ENCODE results near the gene TNFRSF1B.

Gene TNFRSF1B

DNA sequence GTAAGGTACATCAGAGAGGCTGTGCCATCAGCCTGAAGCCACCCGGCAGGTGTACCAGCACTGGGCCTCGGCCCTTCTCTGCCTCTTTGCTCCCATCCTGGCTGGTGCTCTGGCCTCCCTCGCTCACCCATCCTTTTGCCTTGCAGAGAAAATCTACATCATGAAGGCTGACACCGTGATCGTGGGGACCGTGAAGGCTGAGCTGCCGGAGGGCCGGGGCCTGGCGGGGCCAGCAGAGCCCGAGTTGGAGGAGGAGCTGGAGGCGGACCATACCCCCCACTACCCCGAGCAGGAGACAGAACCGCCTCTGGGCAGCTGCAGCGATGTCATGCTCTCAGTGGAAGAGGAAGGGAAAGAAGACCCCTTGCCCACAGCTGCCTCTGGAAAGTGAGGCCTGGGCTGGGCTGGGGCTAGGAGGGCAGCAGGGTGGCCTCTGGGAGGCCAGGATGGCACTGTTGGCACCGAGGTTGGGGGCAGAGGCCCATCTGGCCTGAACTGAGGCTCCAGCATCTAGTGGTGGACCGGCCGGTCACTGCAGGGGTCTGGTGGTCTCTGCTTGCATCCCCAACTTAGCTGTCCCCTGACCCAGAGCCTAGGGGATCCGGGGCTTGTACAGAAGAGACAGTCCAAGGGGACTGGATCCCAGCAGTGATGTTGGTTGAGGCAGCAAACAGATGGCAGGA, 24.5 kb upstream of the TNFRSF1B start:
- no peak for DNase-seq

DNA sequence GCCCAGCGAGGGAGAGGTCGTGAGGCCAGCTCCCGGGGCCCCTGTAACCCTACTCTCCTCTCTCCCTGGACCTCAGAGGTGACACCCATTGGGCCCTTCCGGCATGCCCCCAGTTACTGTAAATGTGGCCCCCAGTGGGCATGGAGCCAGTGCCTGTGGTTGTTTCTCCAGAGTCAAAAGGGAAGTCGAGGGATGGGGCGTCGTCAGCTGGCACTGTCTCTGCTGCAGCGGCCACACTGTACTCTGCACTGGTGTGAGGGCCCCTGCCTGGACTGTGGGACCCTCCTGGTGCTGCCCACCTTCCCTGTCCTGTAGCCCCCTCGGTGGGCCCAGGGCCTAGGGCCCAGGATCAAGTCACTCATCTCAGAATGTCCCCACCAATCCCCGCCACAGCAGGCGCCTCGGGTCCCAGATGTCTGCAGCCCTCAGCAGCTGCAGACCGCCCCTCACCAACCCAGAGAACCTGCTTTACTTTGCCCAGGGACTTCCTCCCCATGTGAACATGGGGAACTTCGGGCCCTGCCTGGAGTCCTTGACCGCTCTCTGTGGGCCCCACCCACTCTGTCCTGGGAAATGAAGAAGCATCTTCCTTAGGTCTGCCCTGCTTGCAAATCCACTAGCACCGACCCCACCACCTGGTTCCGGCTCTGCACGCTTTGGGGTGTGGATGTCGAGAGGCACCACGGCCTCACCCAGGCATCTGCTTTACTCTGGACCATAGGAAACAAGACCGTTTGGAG, 23.7 kb upstream of the TNFRSF1B start:
- no peak for DNase-seq

DNA sequence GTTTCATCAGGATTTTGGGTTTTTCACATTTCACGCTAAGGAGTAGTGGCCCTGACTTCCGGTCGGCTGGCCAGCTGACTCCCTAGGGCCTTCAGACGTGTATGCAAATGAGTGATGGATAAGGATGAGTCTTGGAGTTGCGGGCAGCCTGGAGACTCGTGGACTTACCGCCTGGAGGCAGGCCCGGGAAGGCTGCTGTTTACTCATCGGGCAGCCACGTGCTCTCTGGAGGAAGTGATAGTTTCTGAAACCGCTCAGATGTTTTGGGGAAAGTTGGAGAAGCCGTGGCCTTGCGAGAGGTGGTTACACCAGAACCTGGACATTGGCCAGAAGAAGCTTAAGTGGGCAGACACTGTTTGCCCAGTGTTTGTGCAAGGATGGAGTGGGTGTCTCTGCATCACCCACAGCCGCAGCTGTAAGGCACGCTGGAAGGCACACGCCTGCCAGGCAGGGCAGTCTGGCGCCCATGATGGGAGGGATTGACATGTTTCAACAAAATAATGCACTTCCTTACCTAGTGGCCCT, 23.1 kb upstream of the TNFRSF1B start:
- DNase-seq = peak; percentile 93

DNA sequence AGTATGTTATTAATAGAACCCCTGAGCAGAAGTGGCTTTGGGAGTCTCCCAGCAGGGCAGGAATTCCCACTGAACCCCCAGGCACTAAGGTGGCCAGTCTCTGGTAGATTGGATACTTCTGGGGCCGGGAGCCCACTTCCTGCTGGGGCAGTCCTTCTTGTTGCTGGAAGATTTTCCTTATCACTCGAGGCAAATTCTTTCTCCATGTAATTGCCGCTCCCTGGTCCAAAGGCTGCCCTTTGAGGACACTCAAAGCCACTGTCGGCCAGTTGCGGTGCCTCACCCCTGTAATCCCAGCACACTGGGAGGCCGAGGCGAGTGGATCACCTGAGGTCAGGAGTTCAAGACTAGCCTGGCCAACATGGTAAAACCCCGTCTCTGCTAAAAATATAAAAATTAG, 22.6 kb upstream of the TNFRSF1B start:
- no peak for DNase-seq

DNA sequence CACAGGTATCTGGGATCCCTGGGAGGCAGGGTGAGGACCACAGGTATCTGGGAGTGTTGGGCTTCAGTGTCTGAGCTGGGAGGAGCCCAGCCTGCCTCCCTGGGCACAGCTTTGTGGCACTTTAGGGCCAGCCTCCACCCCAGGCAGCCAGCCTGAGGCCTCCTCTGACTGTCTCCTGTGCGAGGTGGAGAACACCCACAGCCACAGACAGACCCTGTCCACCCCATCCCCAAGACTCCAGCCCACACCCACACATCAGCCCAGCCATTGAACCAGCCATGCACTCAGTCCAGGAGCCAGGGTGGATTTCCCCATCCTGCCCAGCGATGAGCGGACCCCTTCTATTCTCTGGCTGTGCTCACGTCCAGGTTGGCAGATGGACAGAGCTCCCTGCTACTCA, 21.8 kb upstream of the TNFRSF1B start:
- no peak for DNase-seq

DNA sequence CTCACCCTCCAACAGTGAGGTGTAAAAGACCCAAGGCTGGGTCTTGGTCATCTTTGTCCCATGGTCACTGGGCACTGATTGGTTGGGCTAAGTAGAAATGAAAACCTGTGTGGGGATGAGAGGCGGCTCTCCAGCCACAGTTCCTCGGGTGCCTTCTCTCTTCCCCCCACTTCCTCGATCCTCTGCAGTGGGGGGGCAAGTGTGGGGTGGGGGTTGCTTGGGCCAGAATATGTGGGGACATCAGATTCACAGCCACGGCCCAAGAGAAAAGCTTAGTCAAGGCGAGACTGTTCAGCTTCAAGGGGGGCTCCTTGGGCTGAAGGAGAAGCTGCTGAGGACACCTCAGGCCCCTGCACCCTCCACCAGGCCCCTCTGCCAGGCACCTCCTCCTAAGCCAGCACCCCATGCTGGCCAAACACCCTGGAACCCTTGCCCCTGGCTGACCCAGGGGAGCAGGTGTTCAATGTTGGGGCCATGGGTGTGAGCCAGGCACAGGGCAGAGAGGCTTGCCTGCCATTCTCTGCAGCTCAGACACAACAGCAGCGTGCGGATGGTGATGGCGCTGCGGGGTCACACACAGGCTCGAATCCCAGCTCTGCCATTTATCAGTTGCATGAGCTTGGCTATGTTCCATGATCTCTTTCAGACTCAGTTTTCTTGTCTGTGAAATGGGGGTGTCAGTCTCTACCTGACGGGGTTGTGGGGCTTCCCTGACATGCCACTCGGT, 21.0 kb upstream of the TNFRSF1B start:
- DNase-seq = no peak

DNA sequence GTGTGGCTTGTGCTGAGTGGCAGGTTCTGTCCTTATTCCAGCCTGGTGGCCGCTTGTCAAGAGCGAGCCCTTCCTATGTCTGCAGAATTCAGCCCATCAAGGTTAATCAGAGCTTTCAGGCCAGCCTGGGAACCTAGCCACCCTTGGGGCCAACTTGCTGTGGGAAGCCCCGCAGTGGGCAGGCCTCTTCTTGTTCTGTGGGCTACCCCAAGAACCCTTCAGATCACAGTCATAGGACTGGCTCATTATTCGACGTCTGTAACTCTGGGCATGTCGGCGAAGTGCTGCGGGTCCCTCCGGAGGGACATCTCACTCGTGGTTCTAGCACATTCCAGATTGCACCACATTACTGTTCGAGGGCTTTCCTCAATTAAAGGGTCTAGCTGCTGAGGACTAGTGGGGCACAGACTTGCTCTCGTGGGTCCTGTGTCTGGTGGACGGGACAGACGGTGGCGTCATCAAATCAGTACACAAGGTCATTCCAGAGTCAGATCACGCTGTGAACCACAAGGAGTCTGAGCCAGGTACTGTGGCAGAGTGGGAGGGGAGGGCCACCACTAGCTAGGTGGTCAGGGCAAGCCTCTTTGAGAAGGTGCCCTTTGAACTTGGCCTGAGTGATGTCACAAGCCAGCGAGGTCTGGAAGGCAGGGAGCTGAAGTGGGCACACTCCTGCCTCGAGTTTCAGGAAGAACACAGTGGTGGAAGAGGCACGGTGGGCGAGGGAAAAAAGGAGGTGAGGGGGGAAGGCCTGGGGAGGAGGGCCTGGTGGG, 20.3 kb upstream of the TNFRSF1B start:
- peak; percentile 19 for DNase-seq

DNA sequence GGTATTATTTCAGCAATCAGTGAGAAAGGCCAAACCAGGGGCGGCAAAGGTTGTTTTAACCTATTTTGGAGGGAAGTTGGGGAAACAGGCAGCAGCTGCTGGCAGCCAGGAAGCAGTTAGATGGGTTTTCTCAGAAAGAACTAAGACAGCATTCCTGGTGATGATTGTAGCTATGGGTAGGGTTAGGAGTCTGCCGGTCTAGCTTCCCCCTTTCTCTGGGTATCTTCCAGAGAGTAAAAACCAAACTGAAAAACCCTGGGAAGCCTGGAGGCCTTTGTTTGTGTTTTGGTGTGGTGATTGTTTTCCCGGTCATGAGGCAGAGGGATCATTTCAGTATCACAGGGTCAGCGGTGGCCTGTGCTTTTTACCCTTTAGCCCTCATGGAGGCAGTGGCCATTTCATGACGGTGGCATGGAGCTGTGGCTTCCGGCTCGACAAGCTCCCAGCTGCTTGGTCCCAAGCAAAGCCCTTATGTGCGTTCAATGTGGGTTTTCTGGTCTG, 19.5 kb upstream of the TNFRSF1B start:
- no peak for DNase-seq

DNA sequence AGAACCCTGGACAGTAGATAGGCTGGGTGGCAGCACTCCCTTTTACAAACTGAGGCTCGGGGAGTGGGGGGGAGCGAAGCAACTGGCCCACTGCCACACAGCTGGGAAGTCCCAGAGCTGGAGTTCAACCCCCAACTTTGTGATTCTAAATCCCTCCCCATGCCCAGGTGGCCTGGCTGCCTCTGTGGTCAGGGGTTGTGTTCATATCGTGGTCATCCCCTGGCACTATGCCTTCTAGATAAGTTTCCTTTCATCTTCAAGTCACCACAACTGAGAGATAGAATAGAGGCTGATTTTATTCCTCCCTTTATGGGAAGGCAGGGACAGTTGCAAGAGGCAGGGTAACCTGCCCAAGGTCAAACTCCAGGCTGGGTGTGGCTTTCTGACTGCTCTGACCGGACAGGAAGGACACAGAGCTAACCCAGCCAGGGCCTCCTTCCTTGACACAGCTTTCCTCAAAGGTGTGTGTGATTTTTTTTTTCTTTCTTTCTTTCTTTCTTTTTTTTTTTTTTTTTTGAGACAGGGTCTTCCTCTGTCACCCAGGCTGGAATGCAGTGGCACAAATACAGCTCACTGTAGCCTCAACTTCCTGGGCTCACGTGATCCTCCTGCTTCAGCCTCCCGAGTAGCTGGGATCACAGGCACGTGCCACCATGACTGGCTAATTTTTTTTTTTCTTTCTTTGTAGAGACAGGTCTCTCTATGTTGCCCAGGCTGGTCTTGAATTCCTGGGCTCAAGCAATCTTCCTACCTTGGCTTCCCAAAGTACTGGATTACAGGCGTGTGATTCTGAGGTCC, 18.4 kb upstream of the TNFRSF1B start:
- DNase-seq = no peak

DNA sequence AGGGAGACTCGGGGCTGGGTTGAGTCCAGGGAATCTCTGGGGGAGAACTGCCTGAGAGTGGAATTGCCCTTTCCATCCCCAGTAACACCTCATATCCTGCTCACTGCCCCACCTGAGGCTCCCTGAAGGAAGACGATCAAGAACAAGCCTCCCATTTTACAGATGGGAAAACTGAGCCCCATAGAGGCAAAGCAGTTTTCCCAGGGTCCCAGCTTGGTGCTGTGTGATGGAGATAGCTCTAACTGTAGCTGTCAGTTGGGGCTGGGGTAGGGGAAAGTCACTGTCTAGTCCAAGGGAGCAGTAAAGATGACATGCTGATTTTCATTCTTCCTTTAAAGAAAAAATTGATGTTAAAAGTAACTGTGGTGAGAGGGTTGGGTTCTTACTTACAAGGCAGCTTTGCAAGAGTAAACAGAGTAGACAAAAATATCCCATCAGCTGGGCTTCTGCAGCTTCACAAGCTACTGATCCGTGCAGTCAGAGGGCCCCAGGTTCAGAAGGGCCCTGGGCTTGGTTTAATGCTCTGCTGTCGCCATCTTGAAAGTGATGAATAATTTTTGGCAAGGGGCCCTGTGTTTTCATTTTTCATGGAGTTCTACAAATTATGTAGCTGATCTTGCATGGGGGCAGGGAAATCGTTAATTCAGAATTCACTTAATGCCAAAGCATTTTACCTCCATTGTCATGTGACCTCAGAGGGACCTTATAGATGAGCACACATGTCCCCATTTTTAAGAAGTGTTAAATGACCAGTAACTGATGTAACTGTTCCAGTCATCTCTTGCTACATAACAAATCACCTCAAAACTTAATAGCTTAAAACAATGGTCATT, 17.6 kb upstream of the TNFRSF1B start:
- DNase-seq = peak; percentile 15

DNA sequence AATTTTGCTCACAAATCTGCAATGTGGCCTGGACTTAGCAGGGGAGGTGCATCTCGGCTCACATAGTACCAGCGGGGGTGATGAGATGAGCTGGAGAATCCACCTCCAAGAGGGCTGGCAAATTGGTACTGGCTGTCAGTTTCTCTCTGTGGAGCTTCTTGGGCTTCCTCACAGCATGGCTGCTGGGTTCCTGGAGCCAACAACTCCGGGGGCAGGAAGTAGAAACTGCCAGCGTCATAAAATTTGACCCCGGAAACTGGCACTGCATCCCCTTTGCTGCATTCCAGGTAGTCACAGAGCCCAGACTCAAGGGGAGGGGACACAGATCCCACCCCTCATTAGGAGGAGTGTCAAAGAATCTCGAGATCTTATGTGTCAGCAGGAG, 17.0 kb upstream of the TNFRSF1B start:
- DNase-seq = no peak

DNA sequence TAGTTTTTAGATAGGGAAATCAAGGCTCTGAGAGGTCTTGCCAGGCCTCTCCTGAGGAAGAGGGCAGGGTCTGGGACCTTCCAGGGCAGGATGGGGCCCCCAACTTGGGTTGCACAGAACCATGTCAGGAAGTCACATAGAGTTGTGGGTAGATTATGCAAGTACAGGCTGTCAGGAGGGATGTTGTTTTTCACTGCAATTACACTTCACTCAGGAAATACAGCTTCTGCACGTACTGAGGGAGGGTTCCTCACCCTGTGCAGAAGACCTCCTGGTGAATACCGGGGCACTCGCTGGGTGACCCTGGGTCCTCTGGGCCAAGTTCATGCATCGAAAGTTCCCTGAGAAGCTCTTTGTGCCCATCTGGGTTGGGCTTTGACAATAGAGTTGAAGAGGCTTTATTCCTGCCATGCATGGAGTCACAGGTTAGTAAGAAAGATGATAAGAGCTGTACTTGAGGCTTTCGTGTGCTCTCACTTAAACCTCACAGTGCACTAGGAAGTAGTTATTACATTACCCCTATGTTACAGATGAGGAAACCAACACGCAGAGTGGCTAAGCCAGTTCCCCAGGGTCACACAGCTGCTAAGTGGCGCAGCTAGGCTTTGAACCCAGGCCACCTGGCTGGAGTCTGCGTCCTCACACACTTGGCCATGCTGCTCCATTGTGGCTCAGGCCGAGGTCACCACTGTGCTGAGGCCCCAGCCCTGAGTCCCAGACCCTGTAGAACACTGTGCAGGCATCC, 16.2 kb upstream of the TNFRSF1B start:
- peak; percentile 64 for DNase-seq

DNA sequence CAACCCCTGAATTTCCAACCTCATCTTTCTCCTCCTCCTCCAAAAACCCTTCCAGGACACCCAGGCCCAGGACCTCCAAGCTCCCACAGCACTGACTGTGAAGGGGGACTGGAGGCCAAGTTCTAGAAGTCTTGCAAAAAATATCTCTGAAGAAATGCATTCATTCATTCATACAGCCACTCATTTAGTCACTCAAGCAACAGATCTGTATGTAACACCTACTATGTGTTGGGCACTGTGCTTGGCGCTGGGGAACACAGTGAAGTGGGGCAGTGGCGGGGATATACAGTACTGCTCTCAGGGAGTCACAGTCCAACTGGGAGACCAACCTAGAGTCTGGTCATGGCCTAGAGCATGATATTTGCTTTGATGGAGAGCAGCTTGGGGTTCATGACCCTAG, 15.3 kb upstream of the TNFRSF1B start:
- DNase-seq = no peak

DNA sequence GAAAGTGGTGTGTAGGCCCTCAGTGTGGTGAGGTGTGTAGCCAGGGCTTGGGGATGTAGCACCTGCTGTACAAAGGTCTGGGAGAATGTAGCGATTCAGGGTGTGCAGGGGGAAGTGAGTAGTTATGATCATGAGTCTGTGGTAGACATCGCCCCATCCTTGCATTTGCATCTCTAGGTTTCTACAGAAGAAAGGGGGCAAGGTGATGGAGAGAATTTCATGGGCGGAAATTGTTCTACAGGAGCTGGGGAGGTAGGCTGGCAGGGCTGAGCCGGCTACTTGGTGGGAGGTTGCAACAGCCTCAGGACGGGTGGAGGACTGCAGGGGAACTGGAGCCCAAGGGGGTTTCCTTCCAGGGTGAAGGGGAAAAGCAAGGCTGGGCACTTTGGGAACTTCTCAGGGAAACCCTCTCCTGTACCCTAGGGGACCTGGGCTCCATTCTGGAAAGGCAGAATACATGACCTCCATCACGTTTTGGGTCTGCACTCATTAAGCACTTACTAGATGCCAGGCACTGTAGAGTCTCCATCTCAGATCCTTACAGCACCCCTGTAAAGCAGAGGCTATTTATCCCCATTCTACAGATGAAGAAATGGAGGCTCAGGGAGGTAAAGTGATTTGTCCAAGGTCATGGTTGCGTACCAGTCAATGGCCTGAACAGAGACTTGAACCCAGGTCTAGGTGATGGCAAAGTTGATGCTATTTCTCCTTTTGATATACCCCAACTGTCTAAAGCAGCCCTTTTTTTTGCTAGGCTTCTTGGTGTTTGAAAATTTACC, 14.5 kb upstream of the TNFRSF1B start:
- DNase-seq = no peak

DNA sequence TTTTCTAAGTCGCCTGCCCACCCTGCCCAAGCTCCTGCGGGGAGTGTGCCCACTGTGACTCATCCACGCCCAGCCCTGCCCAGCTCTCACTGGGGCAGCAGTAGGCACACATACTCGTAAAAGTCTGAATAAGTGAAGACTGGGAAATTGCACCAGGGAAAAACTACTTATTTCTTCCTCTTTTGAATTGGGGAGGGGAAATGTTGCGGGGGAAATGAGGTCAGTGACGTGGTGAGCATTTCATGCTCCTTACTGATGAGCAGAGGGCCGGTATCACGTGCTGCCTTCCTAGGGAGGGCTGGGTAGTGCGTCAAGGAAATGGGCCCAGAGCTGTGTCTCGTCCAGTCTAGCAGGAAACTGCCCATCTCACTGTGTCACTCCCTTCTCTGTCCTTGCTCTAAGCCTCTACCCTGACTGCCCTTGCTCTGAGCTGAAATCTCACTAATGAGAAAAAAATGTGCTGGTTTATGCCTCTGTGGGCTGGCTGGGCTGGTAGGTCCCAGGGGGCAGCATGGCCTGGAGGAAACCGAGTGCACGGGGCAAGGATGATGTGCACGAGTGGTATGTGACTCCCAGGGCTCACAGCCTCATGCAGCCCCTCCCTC, 13.5 kb upstream of the TNFRSF1B start:
- DNase-seq = no peak

DNA sequence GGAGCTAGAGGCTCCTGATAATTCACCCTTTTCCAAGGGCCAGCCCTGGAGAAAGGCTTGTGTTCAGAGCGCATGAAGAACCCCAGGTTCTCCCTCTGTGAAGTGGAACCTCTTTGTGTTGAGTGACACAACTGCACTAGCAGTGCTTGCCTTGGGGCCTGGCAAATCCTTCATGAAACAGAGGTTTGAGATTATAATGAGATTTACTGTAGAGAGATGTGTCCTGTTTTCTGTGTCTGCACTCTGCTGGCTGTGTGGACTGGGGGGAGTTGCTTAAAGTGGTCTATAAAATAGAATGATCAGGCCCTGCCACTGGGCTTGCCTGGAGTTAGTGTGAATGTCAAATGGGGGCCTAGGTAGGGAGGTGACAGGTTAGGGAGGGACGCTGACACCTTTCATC, 11.5 kb upstream of the TNFRSF1B start:
- no peak for DNase-seq

DNA sequence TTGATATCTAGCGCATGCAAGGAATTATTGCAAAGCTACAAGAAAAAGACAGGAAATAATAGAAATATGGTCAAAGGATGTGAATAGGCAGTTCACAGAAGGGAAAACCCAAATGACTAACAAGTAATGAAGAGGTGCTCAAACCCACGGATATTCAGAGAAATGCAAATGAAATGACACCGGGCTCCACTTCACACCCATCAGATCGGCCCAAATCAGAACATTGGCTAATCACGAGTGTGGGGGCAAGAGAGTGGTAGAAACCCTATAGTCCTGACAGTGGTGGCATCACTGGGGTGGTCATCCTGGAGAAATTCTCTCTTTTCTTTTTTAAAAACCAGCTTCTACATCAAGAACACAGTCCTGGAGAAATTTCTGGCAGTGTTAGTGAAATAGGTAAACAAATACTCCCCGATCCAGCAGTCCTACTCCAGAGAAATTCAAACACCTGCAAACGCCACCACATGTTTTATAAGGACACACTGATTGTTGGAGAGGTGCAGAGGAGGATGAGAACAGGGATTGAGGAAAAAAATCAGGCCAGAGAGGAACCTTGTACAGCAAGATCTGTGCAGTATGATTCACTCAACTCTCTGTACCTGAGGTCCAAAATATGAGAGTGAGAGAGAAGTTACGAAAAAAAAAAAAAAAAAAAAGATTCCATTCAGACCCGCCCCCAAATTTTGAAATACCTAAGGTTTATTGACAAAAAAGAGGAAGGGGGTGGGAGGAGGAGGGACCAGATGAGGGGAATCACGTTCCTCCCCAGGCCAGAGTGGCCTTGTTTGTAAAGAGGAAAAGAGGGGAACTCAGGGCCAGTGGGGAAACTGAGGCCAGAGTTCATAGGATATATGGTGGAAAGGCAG, 9.2 kb upstream of the TNFRSF1B start:
- no peak for DNase-seq
